Stimulated activated naive CD4-positive, alpha-beta T cell treated with Interleukin-2 at 50 U/mL for 16 hours (primary cell): ENCODE results near the gene TOX2.

Source experiments
- DNase-seq: peaks from one replicate; lab custom pipeline; 2025; lab: John Stamatoyannopoulos, UW

Gene TOX2

GRCh38 chr20:43916073-43916880 lies 1.6 kb downstream of the TOX2 start:
- DNase-seq = no peak

GRCh38 chr20:43916881-43917371 lies 2.3 kb downstream of the TOX2 start:
- DNase-seq = no peak

- no peak for DNase-seq
Observed at GRCh38 chr20:43917380-43917779, 2.7 kb downstream of the TOX2 start.

- DNase-seq = no peak
Observed at GRCh38 chr20:43919686-43920403, 5.2 kb downstream of the TOX2 start.

- DNase-seq = no peak
Observed at GRCh38 chr20:43920797-43921196, 6.1 kb downstream of the TOX2 start.

GRCh38 chr20:43921227-43921780 lies 6.7 kb downstream of the TOX2 start:
- DNase-seq = no peak

GRCh38 chr20:43922614-43923013 lies 8.0 kb downstream of the TOX2 start:
- DNase-seq = no peak

GRCh38 chr20:43923322-43923721 lies 8.7 kb downstream of the TOX2 start:
- no peak for DNase-seq

- no peak for DNase-seq
Observed at GRCh38 chr20:43923917-43924316, 9.3 kb downstream of the TOX2 start.

- DNase-seq = peak; percentile 45
Observed at GRCh38 chr20:43925215-43925614, 10.6 kb downstream of the TOX2 start.

GRCh38 chr20:43925801-43926200 lies 11.1 kb downstream of the TOX2 start:
- DNase-seq = no peak

- no peak for DNase-seq
Observed at GRCh38 chr20:43926287-43927050, 11.8 kb downstream of the TOX2 start.

- DNase-seq = no peak
Observed at GRCh38 chr20:43931976-43932375, 17.3 kb downstream of the TOX2 start.

GRCh38 chr20:43934833-43935232 lies 20.2 kb downstream of the TOX2 start:
- DNase-seq = no peak

GRCh38 chr20:43936104-43936770 lies 21.6 kb downstream of the TOX2 start:
- no peak for DNase-seq

- no peak for DNase-seq
Observed at GRCh38 chr20:43936805-43937204, 22.2 kb downstream of the TOX2 start.

- no peak for DNase-seq
Observed at GRCh38 chr20:43937591-43937990, 22.9 kb downstream of the TOX2 start.

GRCh38 chr20:43938017-43938655 lies 23.5 kb downstream of the TOX2 start:
- DNase-seq = no peak

- DNase-seq = no peak
Observed at GRCh38 chr20:43938932-43939761, 24.5 kb downstream of the TOX2 start.

GRCh38 chr20:43939762-43940121 lies 25.1 kb downstream of the TOX2 start:
- DNase-seq = no peak
